Left lung (tissue), 10 donors: ENCODE data around the gene TRIL. TPM values are rescaled to one million over a fixed set of nuclear protein-coding genes. Genes with fewer than 3 reads are reported as not detected.

ENCODE experiments used
- ATAC-seq: fragments of 200-7000 bp; cut with Tn5 transposase; one replicate; pipeline ENCODE4 v1.9.1; 2020; ENCODE audit warnings: moderate library complexity
- DNase-seq, 4 donors: peaks; one replicate each; pipeline ENCODE4 v3.0.0-alpha.2; 2013 to 2020
- H3K27ac ChIP-seq, 2 donors: fragments of 200-600 bp; sonication (generic) in 1 of 2; one replicate each; pipeline versions ENCODE4 v1.5.0 to v1.8.0; 2020 to 2021
- H3K27me3 ChIP-seq, 2 donors: fragments of 200-600 bp; sonication (generic) in 1 of 2; one replicate each; pipeline versions ENCODE4 v1.5.0 to v1.8.0; 2020 to 2021
- H3K36me3 ChIP-seq, 2 donors: fragments of 200-600 bp; sonication (generic) in 1 of 2; one replicate each; pipeline versions ENCODE4 v1.5.0 to v1.8.0; 2020 to 2021
- H3K4me1 ChIP-seq, 2 donors: fragments of 200-600 bp; one replicate each; pipeline ENCODE4 v1.8.0; 2021
- H3K4me3 ChIP-seq, 2 donors: fragments of 200-600 bp; sonication (generic) in 1 of 2; one replicate each; pipeline versions ENCODE4 v1.5.0 to v1.8.0; 2020 to 2021; ENCODE audit warnings: mild to moderate bottlenecking in 1 of 2
- H3K9me3 ChIP-seq, 2 donors: fragments of 200-600 bp; sonication (generic) in 1 of 2; one replicate each; pipeline versions ENCODE4 v1.5.0 to v1.8.0; 2020 to 2021
- intact Hi-C, 2 donors: fragments of 100-400 bp; cut with DNase I; formaldehyde crosslinking; loops; one replicate each; pipeline versions ENCODE4 v1.11.2 to v1.14.2; 2022
- polyA plus RNA-seq, 6 donors: library from polyadenylated mRNA; unstranded; fragments of 120-200 nt; gene quantifications; one replicate each; pipeline ENCODE4 v1.2.1, GENCODE V29; 2013; ENCODE audit not compliant: insufficient read length in 6 of 6
- total RNA-seq, 2 donors: library from RNA; stranded (reverse); fragmentation: NEBNext Ultra II Directional; extraction: Animal tissue kit (Norgen Biotek cat#: 25700); gene quantifications; one replicate each; pipeline ENCODE4 v1.2.1, GENCODE V29; 2021
- TF ChIP-seq, protein P1 (sequence below), 2 donors: fragments of 200-600 bp; sonication (generic) in 1 of 2; IDR thresholded peaks; one replicate each; pipeline versions ENCODE4 v1.5.0 to v1.8.0; 2021; ENCODE audit warnings: antibody characterized with exemption in 2 of 2
- donor health status: DM: no; HTN: yes; CAD: no.
- donor health status: DM: no; HTN: no; CAD: no.

Gene TRIL
- total and polyA plus RNA-seq, 8 donors = 2.9 to 58.2 (median 48.7) TPM

DNA sequence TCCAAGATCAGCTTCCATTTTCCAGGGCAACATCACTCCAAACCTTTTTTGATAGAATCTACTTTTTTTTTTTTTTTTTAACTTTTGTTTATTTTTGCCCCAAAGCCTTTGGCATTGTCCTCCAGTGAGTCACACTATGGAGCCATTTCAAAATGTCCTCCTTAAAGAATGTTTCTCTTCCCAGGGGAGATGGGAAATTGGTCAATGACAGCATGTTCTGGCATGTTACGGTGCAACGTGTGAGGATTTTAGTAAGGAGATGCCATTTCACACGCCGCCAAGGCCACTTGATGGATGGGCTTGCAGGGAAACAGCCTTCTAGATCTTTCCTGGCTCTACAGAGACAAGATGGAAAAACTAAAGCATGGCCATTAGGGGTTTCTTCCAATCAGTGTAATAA, 30.7 kb upstream of the TRIL start:
- intact Hi-C loops = no loop called here
- Histone ChIP-seq H3K36me3 (no peaks in the 10 kb centered on the region), H3K27me3 (no peaks in the 10 kb centered on the region), H3K9me3 (no peaks in the 10 kb centered on the region), H3K27ac (no peak overlapping the region), H3K4me1 (peaks cover 21 to 32% of the 10 kb centered on the region in 2 donors), H3K4me3 (no peak overlapping the region)
- TF ChIP-seq, protein P1, sequence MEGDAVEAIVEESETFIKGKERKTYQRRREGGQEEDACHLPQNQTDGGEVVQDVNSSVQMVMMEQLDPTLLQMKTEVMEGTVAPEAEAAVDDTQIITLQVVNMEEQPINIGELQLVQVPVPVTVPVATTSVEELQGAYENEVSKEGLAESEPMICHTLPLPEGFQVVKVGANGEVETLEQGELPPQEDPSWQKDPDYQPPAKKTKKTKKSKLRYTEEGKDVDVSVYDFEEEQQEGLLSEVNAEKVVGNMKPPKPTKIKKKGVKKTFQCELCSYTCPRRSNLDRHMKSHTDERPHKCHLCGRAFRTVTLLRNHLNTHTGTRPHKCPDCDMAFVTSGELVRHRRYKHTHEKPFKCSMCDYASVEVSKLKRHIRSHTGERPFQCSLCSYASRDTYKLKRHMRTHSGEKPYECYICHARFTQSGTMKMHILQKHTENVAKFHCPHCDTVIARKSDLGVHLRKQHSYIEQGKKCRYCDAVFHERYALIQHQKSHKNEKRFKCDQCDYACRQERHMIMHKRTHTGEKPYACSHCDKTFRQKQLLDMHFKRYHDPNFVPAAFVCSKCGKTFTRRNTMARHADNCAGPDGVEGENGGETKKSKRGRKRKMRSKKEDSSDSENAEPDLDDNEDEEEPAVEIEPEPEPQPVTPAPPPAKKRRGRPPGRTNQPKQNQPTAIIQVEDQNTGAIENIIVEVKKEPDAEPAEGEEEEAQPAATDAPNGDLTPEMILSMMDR (IDR thresholded peaks at IDR 0.05) = no peak
- no peak for ATAC-seq
- DNase-seq = no peak

DNA sequence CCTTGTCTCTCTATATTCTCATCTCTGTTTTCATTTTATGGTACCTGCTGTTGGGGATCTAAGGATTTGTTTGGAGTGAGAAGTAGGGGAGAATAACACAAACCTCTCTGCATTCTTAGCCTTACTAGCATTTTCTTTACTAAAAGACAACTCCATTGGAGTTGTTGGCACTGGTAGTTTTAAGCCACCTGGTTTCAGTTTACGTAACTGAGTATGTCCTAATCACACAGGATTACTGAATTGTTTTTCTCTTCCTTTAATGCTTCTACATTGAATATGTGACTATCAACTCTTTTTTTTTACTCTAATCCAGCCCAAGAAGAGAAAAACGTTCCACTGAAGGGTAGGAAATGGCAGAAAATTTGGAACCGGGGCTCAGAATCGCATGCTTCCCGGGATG, 30.0 kb upstream of the TRIL start:
- TF ChIP-seq, protein P1 (IDR thresholded peaks at IDR 0.05) = no peak
- H3K27ac ChIP-seq = no peak overlapping the region
- ATAC-seq = no peak
- H3K9me3 ChIP-seq = no peaks in the 10 kb centered on the region
- no peak overlapping the region for H3K4me3 ChIP-seq
- no peaks in the 10 kb centered on the region for H3K36me3 ChIP-seq
- H3K27me3 ChIP-seq = no peaks in the 10 kb centered on the region
- H3K4me1 ChIP-seq = peaks cover 21 to 32% of the 10 kb centered on the region in 2 donors
- DNase-seq = no peak
- intact Hi-C loops = no loop called here

DNA sequence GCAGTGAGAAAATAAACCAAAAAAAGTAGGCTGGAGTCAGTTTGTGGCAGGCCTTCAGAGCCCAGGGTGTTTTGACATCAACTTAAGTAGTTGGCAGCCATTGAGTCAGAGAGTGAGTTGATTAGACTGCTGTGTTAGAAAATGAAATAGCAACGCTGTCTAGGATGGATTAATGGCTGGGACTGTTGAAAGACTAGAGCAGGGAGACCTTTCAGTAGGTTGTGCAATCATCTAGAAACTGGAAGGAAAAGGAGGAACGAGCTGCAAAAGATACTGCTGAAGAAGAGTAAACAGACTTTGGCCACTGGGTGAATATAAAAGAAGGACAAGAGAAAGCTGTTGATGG, 28.6 kb upstream of the TRIL start:
- intact Hi-C loops = no loop called here
- Histone ChIP-seq H3K27ac (peak overlapping the region; percentile 30 to 46), H3K36me3 (no peaks in the 10 kb centered on the region)

DNA sequence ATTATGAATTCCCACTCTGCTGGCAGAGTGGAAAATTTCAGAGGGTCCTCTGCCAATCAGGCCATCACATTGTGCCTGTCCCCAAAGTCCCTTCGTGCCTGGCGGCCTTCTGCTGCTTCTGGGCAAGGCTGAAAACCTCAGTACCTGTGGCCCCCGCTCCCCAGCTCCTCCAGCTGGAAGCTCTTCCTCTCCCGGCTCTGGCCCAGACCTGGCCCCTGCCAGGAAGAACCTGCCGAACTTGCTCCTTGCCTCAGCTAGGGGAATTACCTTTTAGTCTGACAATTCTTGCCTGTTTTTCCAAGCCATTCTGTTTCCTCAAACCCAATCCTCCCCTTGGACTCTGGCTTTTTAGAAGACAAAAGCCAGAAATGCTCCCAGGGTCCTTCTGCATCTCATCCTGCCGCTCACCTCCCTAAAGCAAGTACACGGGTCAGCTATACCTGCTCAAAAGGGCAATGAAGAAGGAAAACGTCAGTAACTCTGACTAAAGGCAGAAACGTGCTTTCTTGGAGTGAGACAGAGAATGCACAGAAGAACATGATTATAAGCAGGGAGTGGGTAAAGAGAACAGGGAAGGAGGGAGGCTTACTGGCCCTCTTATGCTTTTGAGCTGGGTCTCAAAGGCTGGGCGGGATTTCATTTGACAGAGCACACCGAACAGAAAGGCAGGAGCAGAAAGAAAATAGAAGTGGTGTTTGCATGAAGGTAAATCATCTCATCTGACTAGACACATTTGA, 28.1 kb upstream of the TRIL start:
- no peaks in the 10 kb centered on the region for H3K36me3 ChIP-seq
- no peaks in the 10 kb centered on the region for H3K27me3 ChIP-seq
- DNase-seq = peak in 3 of 4 donors; percentile 45 to 60 (median 50)
- H3K4me3 ChIP-seq = no peak overlapping the region
- peak overlapping the region; percentile 30 to 46 for H3K27ac ChIP-seq
- intact Hi-C loops = no loop called here
- TF ChIP-seq, protein P1 (IDR thresholded peaks at IDR 0.05) = no peak
- peak; percentile 50 for ATAC-seq
- H3K4me1 ChIP-seq = peaks cover 21 to 32% of the 10 kb centered on the region in 2 donors
- no peaks in the 10 kb centered on the region for H3K9me3 ChIP-seq

More for the DNA sequence above, 28.6 kb upstream of the TRIL start:
- TF ChIP-seq, protein P1 (IDR thresholded peaks at IDR 0.05) = no peak
- DNase-seq (peak in 2 of 4 donors; percentile 66 to 82), ATAC-seq (peak; percentile 67)
- no peak overlapping the region for H3K4me3 ChIP-seq
- H3K27me3 ChIP-seq = no peaks in the 10 kb centered on the region
- H3K4me1 ChIP-seq = peaks cover 21 to 32% of the 10 kb centered on the region in 2 donors
- no peaks in the 10 kb centered on the region for H3K9me3 ChIP-seq

DNA sequence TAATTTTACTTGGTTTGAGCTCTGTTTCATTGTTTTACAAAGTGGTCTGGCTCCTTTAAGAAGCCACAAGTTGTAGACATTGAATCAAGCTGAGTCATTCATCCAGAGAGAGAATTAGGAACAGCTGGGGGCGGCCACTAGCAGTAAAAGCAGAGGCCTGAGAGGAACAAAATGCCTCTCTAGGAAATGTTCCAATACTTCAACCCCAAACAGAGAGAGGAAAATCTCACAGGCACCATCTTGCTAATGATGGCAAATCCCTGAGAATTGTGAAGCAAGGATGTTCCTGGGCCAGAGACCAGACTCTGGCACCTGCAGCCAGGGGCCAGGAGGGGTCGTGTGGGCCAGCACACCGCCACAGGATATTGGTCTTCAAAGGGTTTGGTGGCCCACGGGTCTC, 26.5 kb upstream of the TRIL start:
- ATAC-seq (peak; percentile 75), DNase-seq (peak in 1 of 4 donors; percentile 59)
- Histone ChIP-seq H3K27ac (peak overlapping the region; percentile 3 to 30), H3K4me3 (no peak overlapping the region), H3K36me3 (no peaks in the 10 kb centered on the region), H3K9me3 (no peaks in the 10 kb centered on the region), H3K4me1 (peaks cover 27 to 32% of the 10 kb centered on the region in 2 donors), H3K27me3 (no peaks in the 10 kb centered on the region)
- TF ChIP-seq, protein P1 (IDR thresholded peaks at IDR 0.05) = no peak
- intact Hi-C loops = no loop called here
